ENCODE results near the gene TRIM62.
"Not testable (repeated sequence)": the region's sequence is repeated elsewhere in the genome, so short reads cannot be mapped to it uniquely, and the experiment has no call there.

The TRIM62 gene

DNA sequence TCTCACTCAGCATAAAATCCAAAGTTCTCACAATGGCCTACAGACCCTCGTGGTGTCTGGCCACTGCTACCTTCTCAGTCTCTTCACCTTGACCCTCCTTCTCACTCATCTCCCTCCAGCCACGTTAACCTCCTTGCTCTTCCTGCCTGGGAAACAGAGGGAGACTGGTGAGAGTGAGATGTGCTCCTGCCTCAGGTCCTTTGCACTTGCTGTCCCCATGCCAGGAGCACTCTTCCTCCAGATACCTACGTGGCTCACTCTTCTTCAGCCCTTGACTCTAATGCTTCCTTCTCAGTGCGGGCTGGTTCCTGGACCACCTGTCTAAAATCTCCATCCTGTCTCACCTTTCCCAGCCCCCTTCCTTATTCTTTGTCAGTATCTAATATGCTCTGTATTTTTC lies 24.7 kb downstream of the TRIM62 start:
- no peak for DNase-seq

DNA sequence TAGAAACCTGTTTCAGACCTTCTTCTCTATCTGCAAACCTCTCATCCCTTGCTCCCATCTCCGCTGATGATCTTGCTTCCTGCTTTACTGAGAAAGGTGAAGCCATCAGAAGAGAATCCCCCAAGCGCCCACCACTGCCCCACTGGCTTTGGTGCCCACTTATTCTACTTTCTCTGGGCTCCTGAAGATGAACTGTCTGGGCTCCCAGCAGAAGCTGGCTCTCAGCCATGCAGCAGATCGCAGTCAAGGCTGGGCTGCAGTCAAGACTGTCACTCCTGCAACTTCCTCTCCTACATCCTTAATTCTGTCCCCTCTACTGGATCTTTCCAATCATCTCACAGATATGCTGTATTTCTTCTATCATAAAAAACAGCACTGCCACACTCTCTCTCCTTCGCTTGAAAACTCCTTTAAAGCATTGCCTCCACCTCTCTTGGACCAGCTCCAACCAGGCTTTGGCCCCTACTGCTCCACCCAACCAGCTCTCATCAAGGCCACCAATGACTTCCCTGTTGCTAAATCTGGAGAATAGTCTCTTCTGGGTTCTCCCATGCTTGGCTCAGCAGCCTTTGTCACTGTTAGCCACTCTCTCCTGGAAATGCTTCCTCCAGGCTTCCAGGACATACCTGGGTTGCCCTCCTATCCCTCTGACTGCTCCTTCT lies 25.8 kb downstream of the TRIM62 start:
- DNase-seq = no peak

DNA sequence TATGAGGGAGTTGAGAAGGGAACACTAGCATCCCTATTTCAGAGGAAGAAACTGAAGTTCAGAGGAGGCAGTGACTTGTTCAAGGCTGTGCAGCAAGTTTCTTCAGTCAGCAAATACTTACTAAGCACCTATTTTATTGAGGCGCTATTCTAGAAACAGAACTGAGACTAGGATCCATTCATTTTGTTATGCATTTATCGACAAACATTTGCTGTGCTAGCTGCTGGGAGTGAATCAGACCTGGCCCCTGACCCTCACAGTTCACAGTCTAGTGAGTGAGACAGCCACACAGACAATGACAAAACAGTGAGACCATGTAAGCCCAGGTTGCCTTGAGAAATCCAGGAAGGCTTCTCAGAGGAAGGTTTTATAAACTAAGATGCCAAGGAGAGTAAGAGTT lies 28.2 kb downstream of the TRIM62 start:
- DNase-seq = no peak

DNA sequence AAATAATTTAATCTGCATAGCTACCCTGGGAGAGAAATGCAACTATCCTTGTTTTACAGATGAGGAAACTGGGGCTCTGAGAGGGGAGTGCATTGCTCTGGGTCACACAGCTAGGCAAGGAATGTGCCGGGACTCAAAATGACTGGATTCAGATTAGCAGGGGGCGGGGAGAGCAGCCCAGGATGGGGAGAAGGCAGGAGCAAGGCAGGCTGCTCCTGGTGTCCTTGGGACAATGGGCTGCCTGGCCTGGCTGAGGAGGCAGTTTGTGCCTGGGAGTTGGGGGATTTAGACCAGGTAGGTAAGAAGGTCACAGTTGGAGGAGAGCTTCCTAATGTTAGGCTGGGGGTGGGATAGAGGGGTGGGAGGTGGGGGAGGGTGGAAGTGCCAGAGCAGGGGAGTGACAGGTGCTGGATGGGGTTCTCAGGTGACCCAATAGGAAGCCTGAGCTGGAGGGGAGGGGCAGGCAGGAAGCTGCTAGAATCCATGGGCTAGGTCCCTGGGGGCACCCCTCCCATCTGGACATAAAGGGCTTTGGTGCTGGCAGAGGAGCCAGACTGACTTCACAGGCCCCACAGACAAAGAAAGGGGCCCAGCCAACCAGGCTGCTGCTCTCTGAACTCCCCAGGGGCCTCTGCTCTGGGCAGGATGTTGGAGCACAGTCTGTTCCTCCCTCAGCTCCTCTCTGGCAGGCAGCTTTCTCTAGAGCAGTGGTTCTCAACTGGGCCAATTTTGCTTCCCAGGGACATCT lies 29.0 kb downstream of the TRIM62 start:
- DNase-seq = no peak

DNA sequence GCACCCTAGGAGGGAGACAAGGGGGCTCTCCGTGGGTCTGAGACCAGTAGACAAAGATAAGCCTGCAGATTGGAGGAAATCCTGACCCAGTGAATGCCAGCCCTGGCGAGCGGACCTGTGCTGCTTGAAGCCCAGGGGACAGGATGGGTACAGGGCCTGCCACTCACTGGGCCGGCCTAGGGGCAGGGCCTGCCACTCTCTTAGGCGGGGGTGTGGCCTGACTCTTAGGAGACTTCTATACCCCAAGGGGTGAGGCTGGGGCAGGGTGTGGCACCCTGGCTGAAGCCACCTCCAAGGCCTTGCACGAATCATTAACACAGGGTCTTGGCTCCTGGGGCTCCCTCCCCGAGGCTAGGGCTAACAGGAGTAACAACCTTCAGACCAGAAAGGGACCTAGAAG lies 30.7 kb downstream of the TRIM62 start:
- DNase-seq = no peak

DNA sequence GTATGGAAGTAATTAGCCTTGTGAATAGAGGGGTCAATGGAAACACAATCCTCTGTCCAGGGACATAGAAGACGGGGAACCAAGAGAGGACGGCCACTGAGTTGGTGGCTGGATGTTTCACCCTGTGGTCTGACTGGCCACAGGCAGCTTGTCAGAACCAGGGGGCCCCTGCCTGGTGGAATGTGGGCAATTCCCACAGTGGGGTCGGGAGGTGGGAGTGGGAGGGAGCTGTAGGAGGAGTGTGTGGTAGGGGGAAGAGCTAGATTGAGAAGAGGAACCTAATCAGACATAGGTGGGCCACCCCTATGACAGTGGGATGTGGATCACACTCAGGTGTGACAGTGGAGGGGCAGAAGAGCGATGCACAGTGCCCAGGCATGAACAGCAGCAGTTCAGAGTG lies 31.3 kb downstream of the TRIM62 start:
- DNase-seq = no peak

DNA sequence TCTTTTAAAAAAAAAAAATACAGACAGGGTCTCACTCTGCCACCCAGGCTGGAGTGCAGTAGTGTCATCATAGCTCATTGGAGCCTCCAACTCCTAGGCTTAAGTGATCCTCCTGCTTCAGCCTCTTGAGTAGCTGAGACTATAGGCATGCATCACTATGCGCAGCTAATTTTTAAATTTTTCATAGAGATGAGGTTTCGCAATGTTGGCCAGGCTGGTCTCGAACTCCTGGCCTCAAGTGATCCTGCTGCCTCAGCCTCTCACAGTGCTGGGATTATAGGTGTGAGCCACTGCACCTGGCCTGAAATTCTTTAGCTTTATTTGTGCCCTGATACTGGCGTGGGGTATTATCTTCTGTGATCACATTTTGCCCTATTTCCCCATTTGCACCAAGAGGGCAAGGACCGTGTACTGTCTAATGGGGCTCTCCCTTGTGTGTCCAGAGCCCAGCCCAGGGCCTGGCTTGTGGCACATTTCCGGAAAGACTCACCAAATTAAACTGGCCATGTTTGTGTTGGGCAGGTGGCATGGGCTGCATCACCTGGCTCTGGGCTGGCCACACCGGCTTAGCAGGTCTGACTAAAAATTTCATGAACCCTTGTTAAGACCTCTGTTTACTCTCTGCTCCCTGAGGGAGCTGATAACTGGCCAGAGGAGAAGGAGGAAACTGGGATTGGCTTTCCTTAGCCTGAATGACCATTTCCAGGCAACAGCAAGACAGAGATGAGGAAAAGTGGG lies 32.2 kb downstream of the TRIM62 start:
- DNase-seq = no peak

DNA sequence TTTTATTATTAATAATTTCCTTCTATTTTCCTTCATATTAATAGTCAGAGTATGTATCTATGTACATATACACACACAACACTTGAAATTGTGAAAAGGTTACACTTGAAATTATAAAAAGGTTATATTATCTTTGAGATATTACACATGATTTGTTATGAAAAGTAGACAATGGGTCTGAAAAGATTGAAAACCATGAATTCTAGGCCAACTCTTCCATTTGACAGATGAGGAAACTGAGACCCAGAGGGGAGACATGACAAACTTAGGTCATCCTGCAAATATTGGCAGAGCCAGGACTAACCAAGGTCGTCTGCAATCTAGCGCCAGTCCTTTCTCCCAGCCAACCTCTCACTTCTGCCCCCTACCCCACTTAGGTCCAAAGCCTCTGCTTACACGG lies 33.2 kb downstream of the TRIM62 start:
- DNase-seq = no peak

DNA sequence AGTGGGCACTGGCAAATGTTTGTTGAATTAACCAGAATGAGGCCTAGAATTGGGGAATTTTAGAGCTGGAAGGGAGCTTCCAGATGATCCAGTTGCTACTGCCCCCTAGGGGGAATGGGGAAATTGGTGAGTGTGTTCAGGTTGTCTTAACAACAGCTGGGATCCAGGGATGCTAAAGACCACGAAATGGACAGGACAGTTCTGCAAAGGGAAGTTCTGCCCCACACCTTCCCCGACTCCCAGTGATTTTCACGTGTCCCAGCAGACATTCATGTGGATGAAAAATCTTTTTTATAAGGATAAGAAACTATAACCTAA lies 33.9 kb downstream of the TRIM62 start:
- DNase-seq = no peak

DNA sequence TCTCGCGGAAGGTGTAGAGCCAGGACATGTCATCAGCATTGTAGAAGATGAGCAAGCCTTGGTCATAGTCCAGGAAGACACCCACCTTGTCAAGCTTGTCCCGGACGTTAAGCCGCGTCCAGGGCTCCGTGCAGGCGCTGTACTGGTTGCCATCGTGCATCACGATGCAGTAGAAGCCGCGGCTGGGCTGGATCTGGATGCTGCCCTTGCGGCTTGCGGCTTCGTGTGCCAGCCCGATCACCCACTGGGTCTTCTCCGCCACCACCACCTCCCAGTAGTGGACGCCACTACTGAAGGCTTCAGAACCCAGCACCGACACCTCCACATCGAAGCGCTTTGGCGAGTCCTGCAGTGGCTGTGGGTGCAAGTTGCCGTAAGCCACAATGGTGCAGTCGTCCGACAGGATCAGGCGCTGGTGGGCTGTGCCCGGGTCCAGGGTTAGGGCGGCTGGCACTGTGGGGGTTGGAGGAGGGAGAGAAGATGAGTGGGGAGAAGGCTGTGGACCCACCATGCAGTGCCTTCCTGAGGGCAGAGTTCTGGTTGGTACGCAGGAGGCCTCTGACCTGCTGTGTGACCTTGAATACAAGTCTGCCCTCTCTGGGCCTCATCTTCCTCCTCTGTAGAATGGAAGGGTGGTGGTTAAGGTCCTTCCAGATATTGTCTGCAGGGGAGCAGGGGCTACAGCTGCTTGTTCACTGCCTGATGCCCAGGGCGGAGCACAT lies 34.4 kb downstream of the TRIM62 start:
- DNase-seq = no peak

DNA sequence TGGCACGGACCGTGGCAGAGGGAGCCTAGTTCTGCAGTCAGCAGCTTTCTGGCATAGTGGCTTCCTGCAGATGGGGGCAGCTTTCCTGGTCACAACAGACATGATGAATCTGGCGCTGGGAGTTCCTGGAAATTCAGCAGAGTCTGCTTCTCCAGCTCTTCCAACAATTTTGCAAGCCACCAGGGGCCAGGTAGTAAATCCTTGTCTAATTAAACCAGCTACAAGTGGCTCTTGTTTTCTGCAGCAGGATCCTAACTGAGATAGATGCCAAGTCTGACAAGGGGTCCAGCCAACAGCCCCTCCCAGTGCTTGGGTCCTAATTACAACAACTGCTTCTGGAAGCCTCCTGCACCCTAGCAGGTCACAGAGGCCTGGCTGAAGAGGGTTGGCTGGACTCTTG lies 35.8 kb downstream of the TRIM62 start:
- no peak for DNase-seq

DNA sequence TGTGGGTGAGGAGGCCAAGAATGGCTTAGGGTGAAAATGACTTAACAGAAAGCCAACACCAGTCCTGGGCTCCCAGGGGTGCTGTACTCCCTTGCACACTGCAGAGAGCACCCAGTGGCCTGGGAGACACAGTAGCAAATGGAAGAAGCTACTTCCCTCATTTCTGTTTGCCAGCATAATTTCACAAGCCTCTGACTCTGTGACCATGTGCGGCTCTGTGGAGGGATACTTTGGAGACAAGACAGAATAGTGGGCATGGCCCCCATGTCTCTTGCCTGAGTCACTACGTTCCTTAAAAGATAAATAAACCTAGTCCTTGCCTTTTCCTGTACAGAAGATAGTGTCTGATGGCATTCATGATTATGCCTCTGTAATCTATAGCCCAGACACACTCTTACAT lies 38.1 kb downstream of the TRIM62 start:
- no peak for DNase-seq

DNA sequence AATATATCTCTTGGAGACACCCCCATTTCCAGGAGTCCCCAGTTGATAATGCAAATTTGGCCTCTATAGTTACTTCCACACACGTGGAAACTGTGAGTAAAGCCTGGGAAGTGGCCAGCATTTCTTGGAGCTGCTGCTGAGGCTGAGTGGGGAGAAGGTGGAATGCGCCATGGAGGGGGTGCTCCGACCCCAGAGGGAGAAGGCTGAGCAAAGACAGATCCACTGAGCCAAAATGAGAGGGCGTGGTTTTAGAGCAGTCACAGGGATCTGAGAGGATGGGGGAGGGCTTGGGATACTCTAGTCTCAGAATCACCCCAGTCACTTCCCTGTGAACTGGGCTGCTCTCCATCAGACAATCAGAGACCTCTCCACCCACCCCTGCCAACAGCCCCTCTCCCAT lies 38.7 kb downstream of the TRIM62 start:
- no peak for DNase-seq

DNA sequence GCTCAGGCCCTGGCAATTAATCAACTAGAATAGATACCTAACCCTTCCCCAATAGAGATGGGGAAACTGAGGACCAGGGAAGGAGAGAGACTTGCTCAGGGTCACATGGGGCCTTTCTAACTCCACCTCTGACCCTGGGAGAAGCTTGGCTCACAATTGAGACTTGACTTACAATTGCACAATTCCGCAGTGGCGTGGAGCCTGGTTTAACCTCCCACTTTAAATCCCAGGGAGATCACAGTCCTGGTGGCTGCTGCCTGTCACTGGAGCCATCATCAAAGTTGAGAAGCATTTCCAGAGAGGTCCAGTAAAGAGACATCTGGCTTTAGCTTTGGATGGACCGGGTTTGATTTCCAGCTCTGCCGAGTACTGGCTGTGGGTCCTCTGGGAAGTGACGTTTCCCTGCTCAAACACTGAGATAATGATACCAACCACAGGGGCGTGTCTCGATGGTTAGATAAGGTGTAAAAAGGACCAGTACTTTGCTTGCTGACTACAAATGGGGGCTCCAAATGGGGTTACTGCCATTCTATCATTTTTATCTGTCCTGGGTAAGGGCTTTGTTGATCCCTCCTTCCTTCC lies 39.3 kb downstream of the TRIM62 start:
- no peak for DNase-seq

DNA sequence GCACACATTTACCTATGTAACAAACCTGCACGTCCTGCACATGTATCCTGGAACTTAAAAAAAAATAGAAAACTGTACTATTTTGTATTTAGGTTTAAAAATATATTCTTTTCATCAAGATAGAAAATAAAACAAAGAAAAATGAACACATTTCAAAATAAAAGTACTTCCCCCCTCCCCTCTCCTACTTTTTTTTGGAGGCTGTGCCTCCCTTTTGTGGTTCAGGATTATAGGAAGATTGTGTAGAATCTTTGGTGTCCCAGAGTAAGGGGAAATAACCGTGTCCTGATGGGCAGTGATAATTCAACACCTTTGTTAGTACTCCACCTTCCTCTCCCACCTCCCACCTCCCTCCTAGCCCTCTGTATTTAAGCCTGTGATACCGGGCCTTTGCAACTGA lies 40.1 kb downstream of the TRIM62 start:
- DNase-seq = no peak

DNA sequence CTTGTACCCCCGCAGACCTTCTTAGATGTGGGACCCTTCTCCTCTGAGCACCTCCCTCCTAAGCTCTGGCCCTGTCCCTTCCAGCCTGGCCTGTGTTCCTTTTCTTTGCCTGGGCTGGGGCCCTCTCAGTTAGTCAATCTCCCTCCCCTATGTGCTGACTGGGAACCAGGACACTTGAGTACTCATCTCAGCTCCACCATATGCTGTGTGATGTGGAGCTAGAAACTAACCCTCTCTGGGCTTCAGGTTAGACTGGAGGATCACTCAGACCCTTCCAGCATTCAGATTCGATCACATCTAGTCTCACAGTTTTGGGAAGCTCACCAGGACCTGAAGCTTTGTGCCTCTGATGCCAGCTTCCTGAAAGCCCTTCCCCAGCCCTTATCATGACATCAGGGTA lies 40.6 kb downstream of the TRIM62 start:
- no peak for DNase-seq

DNA sequence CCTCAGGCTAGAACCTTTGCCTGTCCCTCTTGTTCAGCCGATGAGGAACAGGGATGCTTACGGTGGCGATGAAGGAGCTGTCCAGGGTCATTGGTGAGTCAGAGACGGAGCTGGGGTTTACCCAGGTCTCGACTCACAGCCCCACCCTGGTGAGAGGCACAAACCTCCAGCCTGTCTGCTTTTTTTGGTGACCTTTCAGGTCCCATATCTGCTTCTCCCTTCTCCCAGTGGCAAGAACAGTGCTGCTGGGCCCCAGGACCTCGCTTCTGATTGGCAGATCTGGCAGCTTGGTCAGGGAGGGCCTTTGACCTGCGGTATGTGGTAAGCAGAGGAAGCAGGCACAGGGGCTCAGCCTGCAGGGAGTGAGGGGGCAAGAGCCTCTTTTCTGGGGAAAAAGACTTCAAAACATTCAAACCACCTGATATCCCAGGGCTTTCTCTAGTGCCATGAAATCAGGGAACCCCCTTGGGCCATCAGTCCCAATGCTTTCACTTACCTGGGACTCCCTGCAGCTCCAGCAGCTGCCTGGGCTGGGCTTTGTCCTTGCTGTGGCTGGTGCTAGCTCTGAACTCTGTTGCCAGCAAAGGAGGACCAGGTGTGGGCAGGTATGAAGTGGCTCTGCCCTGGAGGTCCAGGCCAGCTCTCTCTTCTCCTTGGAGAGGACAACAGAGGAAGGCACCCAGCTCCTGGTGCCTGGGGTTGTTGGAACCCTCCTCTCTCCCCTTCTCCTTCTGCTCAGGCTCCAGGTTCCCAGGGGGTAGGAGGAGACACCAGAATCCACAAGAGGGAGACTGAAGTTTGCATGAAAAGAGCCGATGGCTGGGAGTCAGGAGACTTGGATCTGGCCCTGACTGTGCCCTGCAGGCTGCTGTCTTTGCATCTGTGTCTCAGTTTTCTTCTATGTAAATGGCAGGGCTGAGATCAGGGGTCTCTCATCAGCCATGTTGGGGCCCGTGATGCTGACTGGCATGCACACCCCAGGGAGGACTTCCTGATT lies 41.4 kb downstream of the TRIM62 start:
- no peak for DNase-seq

DNA sequence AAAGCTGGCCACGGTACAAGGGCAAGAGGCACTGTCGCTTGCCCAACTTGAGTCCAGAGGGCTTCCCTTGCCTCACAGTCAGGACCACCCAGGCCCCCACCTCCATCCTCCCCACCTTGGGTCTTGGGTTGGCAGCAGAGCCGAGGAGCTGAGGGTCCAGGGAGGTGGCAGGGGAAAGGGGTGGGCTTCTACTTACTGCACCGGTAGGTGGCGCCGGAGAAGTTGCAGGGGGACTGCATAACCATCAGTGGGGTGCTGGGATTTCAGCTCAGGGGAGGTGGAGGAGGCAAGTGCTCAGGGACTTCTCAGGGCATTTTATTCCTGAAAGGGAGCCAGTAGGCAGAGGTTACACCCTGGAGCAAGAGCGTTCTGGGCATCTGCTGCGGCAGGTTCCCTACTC lies 44.0 kb downstream of the TRIM62 start:
- peak; percentile 28 for DNase-seq

DNA sequence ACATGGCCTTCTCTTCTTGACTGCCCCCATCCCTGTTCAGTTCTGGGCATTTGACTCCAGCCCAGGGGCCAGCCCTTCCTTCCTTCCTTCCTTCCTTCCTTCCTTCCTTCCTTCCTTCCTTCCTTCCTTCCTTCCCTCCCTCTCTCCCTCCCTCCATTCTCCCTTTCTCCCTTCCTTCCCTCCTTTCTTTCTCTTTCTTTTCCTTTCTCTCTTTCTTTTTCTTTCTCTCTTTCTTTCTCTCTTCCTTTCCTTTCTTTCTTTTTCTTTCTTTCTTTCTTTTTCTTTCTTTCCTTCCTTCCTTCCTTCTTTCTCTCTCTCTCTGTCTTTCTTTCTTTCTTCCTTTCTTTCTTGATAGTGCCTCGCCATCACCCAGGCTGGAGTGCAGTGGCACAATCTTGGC lies 45.8 kb downstream of the TRIM62 start:
- DNase-seq = not testable (repeated sequence)

DNA sequence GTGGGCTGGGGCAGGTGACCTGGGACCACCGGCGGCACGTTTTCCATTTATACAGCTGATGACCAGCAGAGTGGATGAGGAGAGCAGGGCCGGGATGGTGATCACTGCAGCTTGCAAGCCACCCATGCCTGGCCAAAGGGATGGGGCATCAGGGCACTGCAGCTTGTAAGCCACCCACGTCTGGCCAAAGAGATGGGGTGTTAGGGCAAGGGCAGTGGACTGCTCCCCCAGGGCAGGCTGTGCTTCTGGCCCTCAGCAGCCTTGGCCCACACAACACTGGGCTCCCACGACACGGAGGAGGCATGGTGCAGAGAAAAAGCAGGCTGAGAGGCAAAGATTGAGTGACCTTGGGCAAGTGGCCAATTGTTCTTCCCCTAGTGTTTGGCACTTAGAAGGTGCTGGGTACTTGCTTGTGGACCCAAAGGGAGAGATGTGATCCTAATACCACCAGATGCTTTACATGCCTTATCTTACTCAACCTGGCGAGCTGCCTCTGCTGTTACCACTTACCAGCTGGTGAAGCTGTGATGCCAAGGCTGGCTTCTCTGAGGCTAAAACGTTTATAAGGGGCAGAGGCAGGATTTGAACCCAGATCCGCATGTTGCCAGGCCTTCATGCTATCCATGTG lies 48.3 kb downstream of the TRIM62 start:
- DNase-seq = no peak

DNA sequence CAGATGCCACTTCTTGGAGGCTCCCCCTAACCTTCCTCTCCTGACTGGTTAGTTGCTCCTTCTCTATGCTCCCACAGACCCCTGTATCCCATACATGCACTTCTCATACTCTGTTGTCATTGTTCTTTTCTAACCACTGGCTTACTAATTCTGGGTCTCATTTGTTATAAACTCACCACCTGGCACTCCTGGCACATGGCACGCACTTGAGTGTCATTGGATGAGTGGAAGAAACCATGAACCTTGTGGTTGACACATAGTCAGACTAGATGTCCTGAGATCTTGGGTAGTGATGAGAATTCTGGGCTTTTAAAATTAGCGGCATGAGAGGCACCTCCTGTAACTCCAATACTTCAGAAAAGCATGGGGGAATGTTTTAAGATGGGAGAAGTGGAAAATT lies 49.3 kb downstream of the TRIM62 start:
- no peak for DNase-seq

DNA sequence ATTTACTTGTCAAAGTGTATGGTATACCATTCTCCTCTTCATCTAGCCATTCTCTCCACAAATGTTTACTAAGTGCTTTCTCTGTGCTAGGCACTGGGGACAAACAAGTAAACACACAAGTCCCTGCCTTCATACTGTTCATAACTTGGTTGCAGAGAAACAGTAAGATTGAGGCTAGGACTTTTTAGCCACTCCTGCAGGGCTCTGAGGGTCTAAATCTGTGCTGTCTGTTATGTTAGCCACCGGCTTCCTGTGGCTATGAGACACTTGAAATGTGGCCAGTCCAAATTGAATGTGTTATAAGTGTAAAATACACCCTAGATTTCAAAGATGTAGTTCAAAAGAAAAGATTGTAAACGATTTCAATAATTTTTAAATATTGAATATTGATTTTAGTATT lies 50.7 kb downstream of the TRIM62 start:
- DNase-seq = no peak

Measured in activated naive CD4-positive, alpha-beta T cell treated with anti-CD3 and anti-CD28 coated beads, Interleukin-2, amount 50 U/mL, for 16 hours (primary cell).